Limb (tissue), 2 donors: ENCODE data around the gene TSNAX.
"Not testable (repeated sequence)": the region's sequence is repeated elsewhere in the genome, so short reads cannot be mapped to it uniquely, and the experiment has no call there.

Experiments used
- DNase-seq, 2 donors: peaks; one replicate each; pipeline ENCODE4 v3.0.0-alpha.2; 2016; ENCODE audit errors: extremely low spot score in 2 of 2

Gene TSNAX

GRCh38 chr1:231528172-231529029 lies at the start of gene TSNAX:
TSNAX (plus strand) TSS chr1:231528669; CDS start chr1:231528811, 142 bp downstream.
- DNase-seq: peak; percentile 96

DNA sequence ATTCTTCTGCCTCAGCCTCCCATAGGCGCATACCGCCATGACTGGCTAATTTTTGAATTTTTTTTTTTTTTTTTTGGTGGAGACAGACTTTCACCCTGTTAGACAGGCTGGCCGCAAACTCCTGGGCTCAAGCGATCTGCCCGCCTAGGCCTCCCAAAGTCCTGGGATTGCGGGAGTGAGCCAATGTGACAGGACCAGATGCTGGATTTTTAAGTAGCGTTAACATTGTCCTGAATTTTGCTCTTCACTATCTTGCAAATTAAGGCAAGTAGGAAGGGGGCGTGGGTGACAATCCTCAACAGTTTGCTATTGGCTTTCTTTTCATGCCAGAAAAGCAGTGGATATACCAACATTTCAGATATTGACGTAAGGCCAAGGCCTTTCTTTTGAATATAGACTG lies 49.7 kb upstream of the TSNAX start:
- DNase-seq: no peak

DNA sequence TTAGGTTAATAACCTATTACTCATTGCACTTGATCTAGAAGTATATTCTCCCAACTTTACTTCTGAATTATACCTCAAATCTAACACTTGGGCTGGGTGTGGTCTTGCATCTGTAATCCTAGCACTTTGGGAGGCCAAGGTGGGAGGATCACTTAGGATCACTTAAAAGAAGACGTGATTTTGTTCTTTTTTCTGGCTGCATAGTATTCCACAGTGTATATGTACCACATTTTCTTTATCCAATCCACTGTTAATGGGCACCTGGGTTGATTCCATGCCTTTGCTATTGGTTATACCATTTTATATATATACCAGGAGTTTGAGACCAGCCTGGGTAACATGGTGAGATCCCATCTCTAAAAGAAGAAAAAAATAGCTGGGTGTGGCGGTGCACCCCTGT lies 48.5 kb upstream of the TSNAX start:
- DNase-seq: no peak

DNA sequence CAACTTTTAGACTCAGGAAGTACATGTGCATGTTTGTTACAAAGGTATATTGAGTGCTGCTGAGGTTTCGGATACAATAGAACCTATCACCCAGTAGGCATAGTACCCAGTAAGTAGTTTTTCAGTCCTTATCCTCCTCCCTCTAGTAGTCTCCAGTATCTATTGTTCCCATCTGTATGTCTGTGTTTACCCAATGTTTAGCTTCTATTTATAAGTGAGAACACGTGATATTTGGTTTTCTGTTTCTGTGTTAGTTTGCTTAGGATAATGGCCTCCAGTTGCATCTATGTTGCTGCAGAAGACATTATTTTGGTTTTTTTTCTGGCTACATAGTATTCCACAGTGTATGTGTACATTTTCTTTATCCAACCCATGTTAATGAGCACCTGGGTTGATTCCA lies 47.2 kb upstream of the TSNAX start:
- DNase-seq: no peak

- DNase-seq: no peak
These were observed 43.3 kb upstream of the TSNAX start for GRCh38 chr1:231485029-231485784.

- no peak for DNase-seq
These were observed 41.5 kb upstream of the TSNAX start for GRCh38 chr1:231487019-231487418.

DNA sequence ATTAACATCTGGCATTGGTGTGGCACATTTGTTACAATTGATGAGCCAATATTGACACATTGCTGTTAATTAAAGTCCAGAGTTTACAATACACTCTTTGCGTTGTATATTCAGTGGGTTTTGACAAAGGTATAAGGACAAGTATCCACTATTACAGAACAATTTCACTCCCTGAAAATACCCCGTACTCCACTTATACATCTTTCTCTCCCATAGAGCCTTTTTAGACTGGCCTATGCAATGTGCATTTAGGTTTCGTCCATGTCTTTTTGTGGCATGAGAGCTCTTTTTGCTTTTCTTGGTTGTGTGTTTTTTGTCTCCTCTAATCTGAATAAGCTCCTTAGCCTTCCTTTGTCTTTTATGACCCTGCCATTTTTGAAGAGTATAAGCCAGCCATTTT lies 40.6 kb upstream of the TSNAX start:
- no peak for DNase-seq

DNA sequence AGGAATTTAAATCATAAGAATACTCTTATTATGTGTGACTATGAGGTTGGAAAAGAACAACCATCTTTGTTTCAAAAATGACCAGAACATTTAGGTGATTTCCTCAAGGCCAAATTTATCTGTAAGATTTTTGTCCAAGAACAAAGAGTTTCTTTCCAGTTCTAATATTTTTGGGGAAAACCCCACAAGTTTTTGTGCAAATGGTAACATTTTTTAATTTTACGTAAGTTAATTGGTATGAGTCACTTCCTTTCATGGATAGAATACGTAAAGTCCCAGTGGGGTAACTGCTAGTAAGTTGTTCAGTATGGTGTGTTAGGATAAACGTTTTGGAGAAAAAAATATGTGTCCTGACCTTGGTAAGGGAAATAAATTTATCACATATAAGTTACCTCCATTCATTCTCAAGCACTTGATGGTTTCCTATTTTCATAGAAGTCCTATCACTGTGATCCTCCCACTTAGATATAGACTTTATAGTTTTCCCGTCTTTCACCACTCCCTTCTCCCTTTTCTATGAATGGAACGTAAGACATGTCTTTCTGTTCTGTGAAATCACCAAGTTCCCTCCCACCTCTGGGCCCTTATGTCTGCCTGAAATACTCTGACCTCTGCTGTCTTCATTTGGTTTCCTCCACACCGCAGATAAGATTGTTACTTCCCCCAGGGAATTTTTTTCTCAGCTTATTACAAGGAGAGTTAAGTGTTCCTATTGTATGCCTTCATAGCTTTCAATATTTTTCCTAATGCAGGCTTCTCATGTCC lies 34.9 kb upstream of the TSNAX start:
- DNase-seq: no peak

DNA sequence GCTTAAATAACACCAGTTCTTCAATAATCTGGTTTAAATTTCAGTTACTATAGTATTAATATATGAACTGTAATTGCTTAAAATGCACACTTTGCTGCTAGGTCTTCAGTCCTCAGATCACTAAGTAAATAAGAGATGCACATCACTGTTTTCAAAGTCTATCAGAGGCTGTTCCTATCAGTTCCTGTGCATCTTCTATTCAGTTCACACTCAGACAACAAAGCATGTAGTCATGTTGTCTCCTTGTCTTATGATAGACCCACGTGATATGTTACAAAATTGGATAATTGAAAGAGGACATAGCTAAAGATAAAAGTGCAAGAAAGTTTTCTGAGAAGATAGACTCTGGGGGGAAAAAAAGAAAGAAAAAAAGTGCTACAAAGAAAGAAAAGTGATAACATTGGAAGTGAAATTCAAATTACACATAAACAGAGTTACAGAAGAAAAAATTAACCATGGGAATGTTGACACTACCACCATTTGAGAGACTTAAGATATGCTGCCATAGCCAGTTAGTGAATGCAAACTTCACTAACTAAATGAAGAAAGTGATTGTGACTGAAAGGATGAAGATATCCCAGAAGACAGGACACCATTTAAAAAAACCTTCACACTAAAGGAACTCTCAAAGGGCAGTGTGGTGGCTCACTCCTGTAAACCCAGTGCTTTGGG lies 33.9 kb upstream of the TSNAX start:
- no peak for DNase-seq

GRCh38 chr1:231497629-231498152 lies 30.8 kb upstream of the TSNAX start:
- no peak for DNase-seq

- DNase-seq: no peak
These were observed 29.2 kb upstream of the TSNAX start for GRCh38 chr1:231499148-231499763.

- no peak for DNase-seq
These were observed 27.8 kb upstream of the TSNAX start for GRCh38 chr1:231500666-231501065.

DNA sequence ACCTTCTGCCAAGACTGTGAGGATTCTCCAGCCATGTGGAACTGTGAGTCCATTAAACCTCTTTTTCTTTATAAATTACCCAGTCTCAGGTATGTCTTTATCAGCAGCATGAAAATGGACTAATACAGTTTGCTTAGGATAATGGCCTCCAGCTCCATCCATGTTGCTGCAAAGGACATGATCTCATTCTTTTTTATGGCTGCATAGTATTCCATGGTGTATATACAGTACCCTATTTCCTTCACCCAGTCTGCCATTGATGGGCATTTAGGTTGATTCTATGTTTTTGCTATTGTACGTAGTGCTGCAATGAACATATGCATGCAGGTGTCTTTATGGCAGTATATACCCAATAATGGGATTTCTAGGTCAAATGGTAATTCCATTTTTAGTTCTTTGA lies 25.3 kb upstream of the TSNAX start:
- DNase-seq: not testable (repeated sequence)

DNA sequence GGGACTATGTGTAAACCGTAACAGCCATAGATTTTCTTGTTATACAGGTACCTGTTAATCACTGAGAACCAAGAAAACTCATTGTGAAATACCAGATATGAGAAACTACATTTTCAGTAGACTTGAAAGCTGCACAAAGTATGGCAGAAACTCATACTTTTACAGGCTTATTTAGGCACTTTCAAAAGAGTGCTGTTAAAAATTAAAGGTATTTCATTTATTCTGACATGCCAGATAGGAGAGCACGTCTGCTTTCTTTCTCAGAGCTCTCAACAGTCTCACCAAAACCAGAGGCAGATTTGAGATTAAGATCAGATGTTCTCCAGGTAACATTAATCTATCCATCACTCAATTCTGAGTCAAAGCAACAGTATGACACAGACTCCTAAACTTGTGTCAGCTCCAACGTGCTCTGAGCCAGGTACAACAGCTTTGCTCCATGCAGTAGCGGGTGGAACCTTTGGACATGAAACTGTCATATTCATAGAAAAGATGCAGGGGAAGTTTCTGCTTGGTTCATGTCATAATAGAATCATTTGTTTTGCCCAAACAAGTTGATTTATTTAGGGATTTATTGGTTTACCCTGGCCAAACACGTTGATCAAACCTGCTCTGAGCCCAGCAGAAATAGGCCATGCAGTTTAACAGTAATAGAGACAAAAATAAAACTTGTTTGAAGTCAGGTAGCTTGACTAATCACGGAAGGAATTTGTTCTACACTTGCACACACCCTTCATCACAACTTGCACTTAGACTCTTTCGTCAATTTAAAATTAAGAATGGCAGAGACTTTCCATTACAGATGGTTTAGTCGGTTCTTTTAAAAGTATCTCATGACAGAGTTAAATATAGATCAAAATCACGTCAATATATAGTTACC lies 20.8 kb upstream of the TSNAX start:
- DNase-seq: no peak

DNA sequence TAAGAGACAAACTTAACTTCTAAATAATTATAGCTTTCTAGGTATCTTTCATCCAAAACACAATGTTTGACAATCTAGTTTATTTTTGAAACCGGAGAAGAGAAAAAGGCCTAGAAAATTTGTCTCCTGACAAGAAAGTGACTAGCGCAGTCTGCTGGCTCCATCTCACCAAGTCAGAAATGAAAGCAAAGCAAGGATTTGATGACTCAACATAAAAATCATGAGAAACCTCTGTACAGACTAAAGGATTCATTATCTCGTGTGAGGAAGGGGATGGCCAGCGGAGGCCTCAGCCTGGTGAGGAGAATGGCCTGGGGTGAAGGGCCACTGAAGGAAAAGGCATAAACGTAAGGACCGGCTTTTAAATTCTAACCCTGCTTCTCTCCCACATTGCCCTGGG lies 20.0 kb upstream of the TSNAX start:
- no peak for DNase-seq

DNA sequence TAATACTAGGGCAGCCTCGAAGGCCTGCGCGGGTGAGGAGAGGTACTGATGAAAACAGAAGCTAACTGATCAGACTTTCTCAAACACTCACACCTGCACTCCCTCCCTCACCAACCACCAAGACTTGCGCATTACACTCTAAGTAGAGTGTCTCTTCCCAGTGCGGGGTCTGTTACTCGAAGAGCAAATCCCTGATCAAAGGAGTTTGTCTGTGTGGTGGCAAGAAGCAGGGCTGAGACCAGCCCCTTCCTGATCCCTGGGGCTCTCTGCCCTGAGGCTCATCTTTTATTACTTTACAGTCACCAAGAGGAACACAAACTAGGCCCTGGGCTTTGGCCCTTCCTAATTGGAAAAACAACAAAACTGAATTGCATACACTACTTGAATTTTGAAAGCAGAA lies 19.5 kb upstream of the TSNAX start:
- no peak for DNase-seq

DNA sequence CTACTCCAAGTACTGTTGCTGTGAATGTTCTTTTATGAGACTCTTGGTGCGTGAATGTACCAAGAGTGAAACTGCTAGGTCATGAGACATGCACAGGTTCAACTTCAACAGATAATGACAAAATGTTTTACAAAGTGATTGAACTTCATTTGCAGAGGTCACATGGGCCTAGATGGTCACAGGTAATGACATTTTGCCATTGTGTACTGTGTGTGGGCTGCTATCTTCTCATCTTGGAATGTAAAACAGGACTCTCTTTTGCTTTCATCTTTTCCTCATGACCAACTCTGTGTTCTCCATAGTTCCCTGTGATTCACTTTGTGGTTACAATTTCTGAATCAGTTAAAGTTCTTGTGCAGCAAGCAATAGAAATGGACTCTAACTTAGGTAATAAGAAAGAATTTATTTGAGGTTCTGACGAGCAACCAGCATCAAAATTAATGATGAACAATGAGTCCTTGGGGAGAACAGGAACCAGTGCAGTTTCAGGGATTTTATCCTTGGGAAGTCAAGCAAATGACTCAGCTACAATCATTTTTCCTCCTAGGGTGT lies 16.2 kb upstream of the TSNAX start:
- no peak for DNase-seq

DNA sequence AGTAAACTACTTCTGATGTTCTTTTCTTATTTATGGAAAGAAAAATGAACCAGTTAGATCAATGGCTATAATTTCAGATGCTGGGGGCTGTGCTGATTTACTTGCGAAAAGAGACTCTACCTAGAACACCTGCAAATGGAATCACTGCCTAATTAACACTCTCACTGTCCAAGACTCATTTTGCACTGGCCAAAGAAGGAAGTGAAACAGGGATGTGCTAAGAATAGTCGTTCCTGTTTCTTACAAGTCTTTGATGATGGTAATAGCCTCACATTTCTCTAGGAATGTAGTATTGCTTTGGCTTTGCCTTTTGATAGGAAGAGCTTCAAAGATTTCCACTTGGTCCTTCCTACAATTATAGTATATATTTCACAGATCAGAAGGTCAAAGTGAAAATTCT lies 12.7 kb upstream of the TSNAX start:
- no peak for DNase-seq

DNA sequence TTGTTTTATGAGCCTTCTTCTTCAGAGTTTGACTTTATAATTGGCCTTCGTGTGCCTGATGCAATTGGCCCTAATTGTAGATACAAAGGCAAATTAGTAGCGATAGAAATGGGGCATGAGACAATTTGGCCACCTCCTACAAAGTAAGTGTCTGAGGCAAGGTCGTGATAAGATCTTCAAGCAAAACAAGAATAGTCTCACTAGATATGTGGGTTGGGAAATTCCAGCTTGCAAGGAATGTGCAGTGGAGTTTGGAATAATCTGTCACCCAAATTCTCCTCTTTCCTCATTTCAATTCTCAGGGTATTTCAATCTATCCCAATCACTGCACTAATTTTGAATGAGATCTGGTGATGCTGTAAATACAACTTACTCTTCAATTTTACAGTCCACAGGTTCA lies 11.4 kb upstream of the TSNAX start:
- no peak for DNase-seq
